Middle frontal gyrus (tissue), 1 donor: ENCODE measurements around the gene OOSP4B.
"Not testable (repeated sequence)": the region's sequence is repeated elsewhere in the genome, so short reads cannot be mapped to it uniquely, and the experiment has no call there.

Experiments used
- DNase-seq: peaks from one replicate; pipeline ENCODE4 v3.0.0-alpha.2; 2015; ENCODE audit warnings: low spot score; ENCODE audit errors: extremely low spot score

OOSP4B gene

GRCh38 chr11:60059521-60060240 lies 42.7 kb downstream of the OOSP4B start:
- DNase-seq, result no peak

DNA sequence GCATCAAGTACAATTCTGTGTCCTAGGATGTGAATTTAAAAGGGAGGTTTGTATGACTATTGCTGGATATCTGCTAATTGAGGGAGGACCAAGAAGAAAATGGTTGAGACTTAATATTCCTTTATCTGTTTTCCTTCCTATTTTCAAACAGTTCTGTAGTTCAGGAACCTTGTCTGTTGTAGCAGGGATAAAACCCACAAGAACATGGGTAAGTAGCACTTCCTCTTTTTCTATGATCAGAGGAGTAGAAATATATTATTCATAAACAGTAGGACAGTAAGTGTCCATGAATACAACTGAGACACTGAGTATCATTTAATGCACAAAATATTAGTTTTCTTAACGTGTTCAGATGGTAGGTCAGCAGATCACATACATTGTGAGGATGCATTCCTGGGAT lies 47.1 kb downstream of the OOSP4B start:
- no peak for DNase-seq

DNA sequence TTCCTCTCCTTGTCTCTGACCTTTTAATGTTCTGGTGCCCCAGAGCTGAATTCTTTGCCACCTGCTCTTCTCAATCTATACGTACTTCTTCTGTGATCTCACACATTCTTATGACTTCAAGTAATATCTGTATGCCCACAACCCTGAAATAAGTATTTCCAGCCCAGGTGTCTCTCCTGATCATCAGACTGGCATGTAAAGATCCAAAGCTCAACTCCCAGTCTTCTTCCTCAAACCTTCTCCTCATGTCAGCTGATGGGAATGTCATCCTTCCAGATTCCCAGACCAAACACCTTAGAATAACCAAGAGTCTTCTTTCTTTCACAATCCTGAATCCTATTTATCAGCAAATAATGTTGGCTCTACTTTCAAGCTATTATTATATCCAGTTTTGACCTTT lies 48.8 kb downstream of the OOSP4B start:
- no peak for DNase-seq

- DNase-seq, result no peak
Measured at GRCh38 chr11:60069450-60069849, 52.5 kb downstream of the OOSP4B start.

GRCh38 chr11:60071644-60072043 lies 54.7 kb downstream of the OOSP4B start:
- not testable (repeated sequence) for DNase-seq

GRCh38 chr11:60077216-60077817 lies 60.3 kb downstream of the OOSP4B start:
- no peak for DNase-seq

DNA sequence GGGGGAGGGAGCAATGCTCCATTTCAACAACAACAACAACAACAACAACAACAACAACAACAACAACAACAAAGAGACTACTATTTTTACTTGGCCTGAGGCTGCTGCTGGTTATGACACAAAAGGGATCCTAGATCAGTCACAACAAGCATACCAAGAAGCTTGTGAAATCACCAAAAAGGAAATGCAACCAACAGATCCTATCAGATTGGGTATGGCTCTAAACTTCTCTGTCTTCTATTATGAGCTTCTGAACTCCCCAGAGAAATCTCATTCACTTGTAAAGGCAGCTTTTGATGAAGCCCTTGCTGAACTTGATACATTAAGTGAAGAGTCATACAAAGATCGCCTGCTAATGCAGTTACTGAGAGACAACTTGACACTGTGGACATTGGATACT lies 61.0 kb downstream of the OOSP4B start:
- DNase-seq, result no peak

- no peak for DNase-seq
Measured at GRCh38 chr11:60078745-60079144, 61.8 kb downstream of the OOSP4B start.

- DNase-seq, result no peak
Measured at GRCh38 chr11:60080535-60080934, 63.6 kb downstream of the OOSP4B start.
